Thoracic aorta (tissue), 2 donors: ENCODE results near the gene UPK2. TPM values are rescaled to one million over a fixed set of nuclear protein-coding genes. Genes with fewer than 3 reads are reported as not detected.

Experiments
- ATAC-seq: fragments of 150-250 bp; one replicate; pipeline ENCODE4 v1.8.0; 2017; ENCODE audit warnings: low read depth; ENCODE audit not compliant: insufficient number of reproducible peaks, low FRiP score
- DNase-seq: peaks from one replicate; pipeline ENCODE4 v3.0.0-alpha.2; 2020; ENCODE audit warnings: low spot score
- H3K27ac ChIP-seq, 2 donors: fragments of 200-600 bp; sonication (generic); 1 replicate in 1 of 2; 2 replicates in 1 of 2; pipeline ENCODE4 v1.5.1; 2016; ENCODE audit warnings: mild to moderate bottlenecking in 2 of 2, moderate library complexity in 2 of 2
- H3K27me3 ChIP-seq: fragments of 200-600 bp; sonication (generic); replicated peaks from 2 replicates; pipeline ENCODE4 v1.6.0; 2016; ENCODE audit warnings: mild to moderate bottlenecking; ENCODE audit not compliant: insufficient read depth
- H3K36me3 ChIP-seq: fragments of 200-600 bp; sonication (generic); one replicate; pipeline ENCODE4 v1.5.1; 2016
- H3K4me1 ChIP-seq, 2 donors: fragments of 200-600 bp; sonication (generic); 1 replicate in 1 of 2; 2 replicates in 1 of 2; pipeline versions ENCODE4 v1.5.1 to v1.6.0; 2016; ENCODE audit warnings: low read depth in 2 of 2, mild to moderate bottlenecking in 1 of 2; ENCODE audit not compliant: control insufficient read depth in 1 of 2
- H3K4me3 ChIP-seq: fragments of 200-600 bp; sonication (generic); 2 replicates; pipeline ENCODE4 v1.5.1; 2016; ENCODE audit warnings: mild to moderate bottlenecking
- H3K9me3 ChIP-seq: fragments of 200-600 bp; sonication (generic); 2 replicates; pipeline ENCODE4 v1.5.1; 2016
- CTCF ChIP-seq: fragments of 200-600 bp; sonication (generic); IDR thresholded peaks from one replicate; pipeline ENCODE4 v1.5.1; 2019; ENCODE audit warnings: antibody characterized with exemption
- total RNA-seq, 2 donors: library from RNA; depleted of rRNA; stranded (reverse); fragments of >200 nt; gene quantifications; one replicate each; pipeline versions ENCODE4 v1.1.0 to v1.2.3, GENCODE V29; 2016

Gene UPK2
- total RNA-seq, result not detected

GRCh38 chr11:118956094-118956846, at the start of gene UPK2:
TSS of gene UPK2 (plus strand) at chr11:118956298. CDS start at chr11:118956351, 53 bp downstream.
- H3K4me1 ChIP-seq, result no peaks in the 10 kb centered on the region
- TF ChIP-seq CTCF, result peak; percentile 98
- no peak within 1 kb of the TSS for H3K27ac ChIP-seq
- no peaks in the 10 kb centered on the region for H3K9me3 ChIP-seq
- DNase-seq, result peak; percentile 53
- ATAC-seq, result peak; percentile 82
- no peaks in the 10 kb centered on the region for H3K36me3 ChIP-seq
- no peak within 1 kb of the TSS for H3K4me3 ChIP-seq
- no peaks in the 10 kb centered on the region for H3K27me3 ChIP-seq

- no peak for ATAC-seq
- Histone ChIP-seq H3K27me3 (no peaks in the 10 kb centered on the region), H3K4me3 (no peak overlapping the region), H3K4me1 (peaks cover 39 to 73% of the 10 kb centered on the region in 2 donors), H3K9me3 (no peaks in the 10 kb centered on the region), H3K36me3 (peaks cover 26% of the 10 kb centered on the region), H3K27ac (peak overlapping the region; percentile 17 to 96)
- peak; percentile 94 for TF ChIP-seq CTCF
- DNase-seq, result peak; percentile 55
Measured at GRCh38 chr11:118907051-118908042, 48.8 kb upstream of the UPK2 start.

- Histone ChIP-seq H3K36me3 (peaks cover 18% of the 10 kb centered on the region), H3K4me1 (peaks cover 48 to 80% of the 10 kb centered on the region in 2 donors), H3K27ac (peak overlapping the region; percentile 17 to 96), H3K9me3 (no peaks in the 10 kb centered on the region), H3K27me3 (no peaks in the 10 kb centered on the region), H3K4me3 (no peak overlapping the region)
- no peak for ATAC-seq
- no peak for DNase-seq
- TF ChIP-seq CTCF, result no peak
Measured at GRCh38 chr11:118908264-118908663, 47.8 kb upstream of the UPK2 start.

GRCh38 chr11:118908901-118909618, 47.0 kb upstream of the UPK2 start:
- H3K4me3 ChIP-seq, result peak overlapping the region; percentile 76
- peaks cover 54 to 80% of the 10 kb centered on the region in 2 donors for H3K4me1 ChIP-seq
- no peaks in the 10 kb centered on the region for H3K27me3 ChIP-seq
- H3K27ac ChIP-seq, result peak overlapping the region; percentile 95 to 96
- peak; percentile 29 for ATAC-seq
- no peak for TF ChIP-seq CTCF
- H3K9me3 ChIP-seq, result no peaks in the 10 kb centered on the region
- no peak for DNase-seq
- H3K36me3 ChIP-seq, result peaks cover 10% of the 10 kb centered on the region
